K562 (cell line): ENCODE measurements around the gene RDH5. TPM values are rescaled to one million over a fixed set of nuclear protein-coding genes. Genes with fewer than 3 reads are reported as not detected.
A peak's percentile ranks its signal among the peaks of the same experiment; 100 is the strongest.

ENCODE experiments used
- ARID1B ChIP-seq: fragments of 450-650 bp; IDR thresholded peaks from 2 replicates; pipeline ENCODE4 v1.6.1; 2016; ENCODE audit warnings: antibody characterized with exemption, mild to moderate bottlenecking, inconsistent platforms
- CCNT2 ChIP-seq: IDR thresholded peaks from 2 replicates; pipeline ENCODE4 v1.6.1; 2011; ENCODE audit warnings: borderline replicate concordance, low read depth, mild to moderate bottlenecking, moderate library complexity, mixed read lengths, low read length; ENCODE audit not compliant: insufficient read length; ENCODE audit errors: extremely low read depth
- CTBP1 ChIP-seq: fragments of 450-650 bp; IDR thresholded peaks from 2 replicates; pipeline ENCODE4 v1.6.1; 2016; ENCODE audit warnings: borderline replicate concordance
- CXXC5 ChIP-seq: fragments of 250-450 bp; sonication (Bioruptor Pico); IDR thresholded peaks from 2 replicates; pipeline ENCODE4 v1.8.0; 2022; ENCODE audit warnings: inconsistent platforms, mild to moderate bottlenecking, moderate library complexity
- EZH2 ChIP-seq: IDR thresholded peaks from 2 replicates; pipeline ENCODE4 v1.6.1; 2012; ENCODE audit warnings: low read depth, mild to moderate bottlenecking, inconsistent platforms, low read length, borderline replicate concordance
- FOXK1 ChIP-seq: sonication (generic); formaldehyde crosslinking; IDR thresholded peaks from 2 replicates; pipeline ENCODE4 v1.8.0; 2022; ENCODE audit warnings: missing genetic modification reagents, mild to moderate bottlenecking, borderline replicate concordance
- FOXP4 ChIP-seq: sonication (generic); formaldehyde crosslinking; IDR thresholded peaks from 2 replicates; pipeline ENCODE4 v1.8.0; 2022; ENCODE audit warnings: mild to moderate bottlenecking, missing genetic modification reagents, borderline replicate concordance
- GTF2A2 ChIP-seq: IDR thresholded peaks from 2 replicates; pipeline ENCODE4 v1.6.1; 2016; ENCODE audit warnings: mild to moderate bottlenecking, missing genetic modification characterization, missing compliant biosample characterization
- HMGN3 ChIP-seq: IDR thresholded peaks from 2 replicates; pipeline ENCODE4 v1.6.1; 2011; ENCODE audit warnings: borderline replicate concordance, low read depth, mild to moderate bottlenecking, mixed read lengths, low read length; ENCODE audit not compliant: insufficient read length; ENCODE audit errors: extremely low read depth
- JUND ChIP-seq, 2 experiments: IDR thresholded peaks; 2 replicates in 1 of 2; 3 replicates in 1 of 2; pipeline ENCODE4 v1.6.1; 2011; ENCODE audit warnings: borderline replicate concordance in 2 of 2, low read depth in 2 of 2, low read length in 2 of 2, improper control_type of control experiment in 1 of 2, missing biosample characterization in 1 of 2, missing genetic modification characterization in 1 of 2, missing genetic modification reagents in 1 of 2
- MXI1 ChIP-seq: IDR thresholded peaks from 2 replicates; pipeline ENCODE4 v1.6.1; 2011; ENCODE audit warnings: low read depth, mild to moderate bottlenecking, improper control_type of control experiment, low read length
- NCOA2 ChIP-seq, 2 experiments: fragments of 450-650 bp; IDR thresholded peaks; 2 replicates each; pipeline ENCODE4 v1.6.1; 2018; ENCODE audit warnings: mild to moderate bottlenecking in 2 of 2, moderate library complexity in 1 of 2; ENCODE audit not compliant: partially characterized antibody in 2 of 2
- PML ChIP-seq: IDR thresholded peaks from 2 replicates; pipeline ENCODE4 v1.6.1; 2012; ENCODE audit warnings: low read length, inconsistent platforms
- UBTF ChIP-seq, 2 experiments: IDR thresholded peaks; 2 replicates each; pipeline ENCODE4 v1.6.1; 2012; ENCODE audit warnings: improper control_type of control experiment in 2 of 2, low read depth in 2 of 2, low read length in 2 of 2, borderline replicate concordance in 1 of 2
- ZBTB8A ChIP-seq: fragments of 450-650 bp; IDR thresholded peaks from 2 replicates; pipeline ENCODE4 v1.6.1; 2018; ENCODE audit warnings: mild to moderate bottlenecking, moderate library complexity; ENCODE audit not compliant: partially characterized antibody
- ZNF398 ChIP-seq: fragments of 250-450 bp; sonication (Bioruptor Pico); IDR thresholded peaks from 2 replicates; pipeline ENCODE4 v1.8.0; 2021; ENCODE audit warnings: moderate library complexity, mild to moderate bottlenecking, inconsistent platforms
- polyA plus RNA-seq, 8 experiments: library from polyadenylated mRNA; depleted of rRNA in 4 of 8; stranded (reverse) in 5 of 8; unstranded in 3 of 8; fragments of >200 nt; fragmentation: Nextera tagmentation in 2 of 8; fragmentation: Illumina TruSeq in 1 of 8; extraction: Ambion mirVana in 2 of 8; extraction: Trizol in 1 of 8; gene quantifications; 2 replicates each; pipeline versions ENCODE4 v1.2.1 to v1.2.3, GENCODE V29; 2011 to 2014; ENCODE audit warnings: inconsistent platforms in 1 of 8, missing spikeins in 1 of 8
- total RNA-seq, 7 experiments: library from RNA; depleted of rRNA in 6 of 7; stranded (reverse); fragments of >200 nt in 6 of 7; fragmentation: Illumina TruSeq in 2 of 7; extraction: Trizol in 2 of 7; gene quantifications; 2 replicates each; pipeline versions ENCODE4 v1.2.1 to v1.2.3, GENCODE V29; 2011 to 2021; ENCODE audit warnings: low replicate concordance in 1 of 7
- TF ChIP-seq, protein P1 (sequence below): fragments of 450-650 bp; IDR thresholded peaks from 2 replicates; pipeline ENCODE4 v1.6.1; 2017; ENCODE audit warnings: mild to moderate bottlenecking, moderate library complexity

Gene RDH5
- total and polyA plus RNA-seq, 9 of the 15 experiments (the other 6 are each of a cell fraction or from before 2014, with no cell fraction given), result 0.28 to 2.0 (median 1.1) TPM; not detected in 1

DNA sequence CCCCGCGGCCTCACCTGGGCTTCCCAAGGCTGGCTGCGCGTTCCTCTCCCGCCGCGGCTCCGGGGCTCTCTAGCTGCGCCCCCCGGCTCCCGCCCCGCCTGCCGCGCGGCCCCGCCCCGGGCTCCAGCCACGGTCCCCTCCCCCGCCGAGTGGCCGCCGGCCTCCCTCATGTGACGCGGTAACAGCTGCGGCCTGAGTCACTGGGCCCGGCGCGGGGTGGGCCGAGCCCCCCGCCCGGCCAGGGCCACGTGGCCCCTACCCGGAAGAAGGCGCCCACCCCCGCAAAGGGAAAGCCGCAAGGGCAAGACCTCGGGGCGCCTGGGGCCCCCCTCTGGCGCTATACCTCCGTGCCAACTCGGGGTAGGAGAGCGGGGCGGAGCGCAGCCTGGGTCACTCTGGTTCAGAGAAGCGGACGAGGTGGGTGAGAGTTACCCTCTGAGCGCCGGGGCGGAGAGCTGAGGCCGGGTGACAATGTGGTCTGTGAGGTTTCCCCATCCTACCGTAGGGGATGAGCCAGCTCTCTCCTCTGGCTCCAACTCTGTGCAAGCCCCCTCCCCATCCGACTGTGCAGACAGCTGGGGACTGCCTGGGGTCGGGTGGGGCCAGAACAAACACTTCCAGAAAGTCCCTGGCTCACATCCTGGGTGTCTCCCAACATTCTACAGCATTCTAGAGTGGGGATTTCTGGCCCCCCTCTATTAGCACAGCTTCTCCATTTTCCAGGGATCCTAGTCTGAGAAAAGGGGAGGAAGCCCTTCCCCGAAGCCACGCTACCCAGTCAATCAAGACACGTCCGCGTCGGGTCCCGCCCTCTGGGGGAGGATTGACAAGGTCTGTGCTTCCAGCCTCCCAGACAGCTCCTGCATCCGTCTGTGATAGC lies 9.0 kb downstream of the RDH5 start, which contains the start of gene CD63 (continued):
- no peak for TF ChIP-seq FOXK1 (CRISPR knock-in tag)
- TF ChIP-seq JUND (IDR thresholded peaks at IDR 0.05; ENCODE audit: borderline replicate concordance, low read depth, low read length), result peak; percentile 96
- peak; percentile 82; the same call in 1 of the 3 replicates for TF ChIP-seq JUND (tag; IDR thresholded peaks at IDR 0.05; ENCODE audit: borderline replicate concordance, low read depth, low read length)
- TF ChIP-seq UBTF (IDR thresholded peaks at IDR 0.05; ENCODE audit: borderline replicate concordance in 1 of 2, low read depth in 2 of 2, low read length in 2 of 2), result no peak
- no peak for TF ChIP-seq ZBTB8A
- peak; percentile 64 for TF ChIP-seq ARID1B
- TF ChIP-seq CTBP1, result no peak; the same call in 1 of the 2 replicates
- TF ChIP-seq ZNF398 (CRISPR knock-in tag), result no peak
- peak; percentile 97 for TF ChIP-seq CCNT2
- no peak for TF ChIP-seq GTF2A2 (tag)
- TF ChIP-seq MXI1, result peak; percentile 64; the same call in 1 of the 2 replicates
- TF ChIP-seq, protein P1, sequence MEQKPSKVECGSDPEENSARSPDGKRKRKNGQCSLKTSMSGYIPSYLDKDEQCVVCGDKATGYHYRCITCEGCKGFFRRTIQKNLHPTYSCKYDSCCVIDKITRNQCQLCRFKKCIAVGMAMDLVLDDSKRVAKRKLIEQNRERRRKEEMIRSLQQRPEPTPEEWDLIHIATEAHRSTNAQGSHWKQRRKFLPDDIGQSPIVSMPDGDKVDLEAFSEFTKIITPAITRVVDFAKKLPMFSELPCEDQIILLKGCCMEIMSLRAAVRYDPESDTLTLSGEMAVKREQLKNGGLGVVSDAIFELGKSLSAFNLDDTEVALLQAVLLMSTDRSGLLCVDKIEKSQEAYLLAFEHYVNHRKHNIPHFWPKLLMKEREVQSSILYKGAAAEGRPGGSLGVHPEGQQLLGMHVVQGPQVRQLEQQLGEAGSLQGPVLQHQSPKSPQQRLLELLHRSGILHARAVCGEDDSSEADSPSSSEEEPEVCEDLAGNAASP, result no peak
- TF ChIP-seq FOXP4 (CRISPR knock-in tag), result 0 out of 2 replicates have a peak, but pooled peaks have one; percentile 46
- peak; percentile 97 for TF ChIP-seq CXXC5 (CRISPR knock-in tag)
- no peak for TF ChIP-seq NCOA2 (IDR thresholded peaks at IDR 0.05; ENCODE audit: partially characterized antibody in 2 of 2)
- no peak for TF ChIP-seq EZH2
- no peak for TF ChIP-seq PML
- TF ChIP-seq HMGN3, result peak; percentile 97
